Measurements from ENCODE around the gene DPH3. TPM values are rescaled to one million over a fixed set of nuclear protein-coding genes. Genes with fewer than 3 reads are reported as not detected.

Gene DPH3
- total RNA-seq, 4 donors from 2014 or later, result 17.8 to 33.8 (median 24.3) TPM

DNA sequence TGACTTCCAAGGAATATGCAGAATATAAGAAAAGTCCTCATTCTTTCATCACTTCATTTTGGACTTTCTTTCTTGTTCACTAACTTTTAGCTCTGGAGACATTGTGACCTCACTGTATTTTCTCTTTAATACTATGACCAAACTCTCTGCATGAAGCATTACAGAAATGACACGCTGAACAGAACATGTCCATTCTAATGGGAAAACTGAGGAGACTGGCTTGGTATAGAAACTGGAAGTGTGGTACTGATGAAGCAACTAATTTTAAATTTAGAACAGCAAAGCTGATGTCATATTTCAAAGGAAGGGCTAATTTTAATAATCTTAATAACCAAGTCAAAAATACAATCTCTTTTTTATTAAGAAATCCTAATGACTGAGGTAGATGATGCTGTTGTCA is 4.7 kb downstream of the DPH3 start:
- Histone ChIP-seq H3K4me1 (peaks cover 0 to 19% (median 0%) of the 10 kb centered on the region in 4 donors), H3K9me3 (no peaks in the 10 kb centered on the region), H3K36me3 (peaks cover 0 to 23% (median 0%) of the 10 kb centered on the region in 3 donors), H3K27ac (no peak overlapping the region), H3K4me3 (no peak overlapping the region), H3K27me3 (no peaks in the 10 kb centered on the region)
- no peak for TF ChIP-seq POLR2A (IDR thresholded peaks at IDR 0.05)
- DNase-seq, result no peak

DNA sequence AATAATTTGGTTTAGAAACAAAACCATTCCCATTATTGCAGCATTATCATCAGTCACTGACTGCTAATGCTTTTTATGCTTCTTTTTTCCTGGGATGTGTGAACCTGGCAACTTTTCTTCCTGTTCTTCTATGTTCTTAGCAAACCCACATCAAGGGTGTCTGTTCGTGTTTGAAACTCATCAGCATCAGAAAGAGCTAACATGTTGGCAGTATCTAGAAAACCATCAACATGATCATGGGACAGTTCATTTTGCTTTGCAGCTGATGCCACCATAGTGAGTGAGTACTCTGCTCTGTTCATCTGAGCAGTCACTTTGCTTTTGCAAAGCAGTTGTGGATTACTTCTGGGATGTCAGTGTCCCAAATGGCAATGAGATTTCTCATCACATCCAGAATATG is 5.9 kb downstream of the DPH3 start:
- Histone ChIP-seq H3K27ac (no peak overlapping the region), H3K36me3 (peaks cover 0 to 23% (median 0%) of the 10 kb centered on the region in 3 donors), H3K4me3 (no peak overlapping the region), H3K27me3 (no peaks in the 10 kb centered on the region), H3K4me1 (peaks cover 0 to 16% (median 0%) of the 10 kb centered on the region in 4 donors), H3K9me3 (no peaks in the 10 kb centered on the region)
- DNase-seq, result no peak
- TF ChIP-seq POLR2A (IDR thresholded peaks at IDR 0.05), result no peak
- TF ChIP-seq, protein P1, sequence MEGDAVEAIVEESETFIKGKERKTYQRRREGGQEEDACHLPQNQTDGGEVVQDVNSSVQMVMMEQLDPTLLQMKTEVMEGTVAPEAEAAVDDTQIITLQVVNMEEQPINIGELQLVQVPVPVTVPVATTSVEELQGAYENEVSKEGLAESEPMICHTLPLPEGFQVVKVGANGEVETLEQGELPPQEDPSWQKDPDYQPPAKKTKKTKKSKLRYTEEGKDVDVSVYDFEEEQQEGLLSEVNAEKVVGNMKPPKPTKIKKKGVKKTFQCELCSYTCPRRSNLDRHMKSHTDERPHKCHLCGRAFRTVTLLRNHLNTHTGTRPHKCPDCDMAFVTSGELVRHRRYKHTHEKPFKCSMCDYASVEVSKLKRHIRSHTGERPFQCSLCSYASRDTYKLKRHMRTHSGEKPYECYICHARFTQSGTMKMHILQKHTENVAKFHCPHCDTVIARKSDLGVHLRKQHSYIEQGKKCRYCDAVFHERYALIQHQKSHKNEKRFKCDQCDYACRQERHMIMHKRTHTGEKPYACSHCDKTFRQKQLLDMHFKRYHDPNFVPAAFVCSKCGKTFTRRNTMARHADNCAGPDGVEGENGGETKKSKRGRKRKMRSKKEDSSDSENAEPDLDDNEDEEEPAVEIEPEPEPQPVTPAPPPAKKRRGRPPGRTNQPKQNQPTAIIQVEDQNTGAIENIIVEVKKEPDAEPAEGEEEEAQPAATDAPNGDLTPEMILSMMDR (IDR thresholded peaks at IDR 0.05), result no peak

DNA sequence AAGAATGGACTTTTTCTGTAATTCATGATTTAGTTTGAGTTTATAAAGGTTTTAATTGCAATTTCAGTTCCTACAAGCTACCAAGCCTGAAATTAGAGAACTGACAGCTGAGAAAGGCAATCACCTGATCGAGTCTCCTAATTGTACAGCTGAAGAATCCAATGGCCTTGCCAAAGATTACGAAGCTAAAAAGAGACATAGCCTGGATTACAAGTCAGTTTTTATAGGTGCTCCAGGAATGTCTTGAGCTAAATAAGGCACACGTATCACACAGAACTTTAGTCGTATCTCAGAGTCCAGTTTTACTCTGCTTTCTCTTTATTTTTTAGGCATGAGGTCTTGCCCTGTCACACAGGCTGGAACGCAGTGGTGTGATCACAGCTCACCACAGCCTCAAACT is 6.6 kb downstream of the DPH3 start:
- DNase-seq, result no peak
- Histone ChIP-seq H3K4me3 (no peak overlapping the region), H3K27ac (no peak overlapping the region), H3K36me3 (peaks cover 0 to 23% (median 0%) of the 10 kb centered on the region in 3 donors), H3K9me3 (no peaks in the 10 kb centered on the region), H3K27me3 (no peaks in the 10 kb centered on the region), H3K4me1 (peaks cover 0 to 14% (median 0%) of the 10 kb centered on the region in 4 donors)
- TF ChIP-seq, protein P1 (IDR thresholded peaks at IDR 0.05), result no peak
- no peak for TF ChIP-seq POLR2A (IDR thresholded peaks at IDR 0.05)

DNA sequence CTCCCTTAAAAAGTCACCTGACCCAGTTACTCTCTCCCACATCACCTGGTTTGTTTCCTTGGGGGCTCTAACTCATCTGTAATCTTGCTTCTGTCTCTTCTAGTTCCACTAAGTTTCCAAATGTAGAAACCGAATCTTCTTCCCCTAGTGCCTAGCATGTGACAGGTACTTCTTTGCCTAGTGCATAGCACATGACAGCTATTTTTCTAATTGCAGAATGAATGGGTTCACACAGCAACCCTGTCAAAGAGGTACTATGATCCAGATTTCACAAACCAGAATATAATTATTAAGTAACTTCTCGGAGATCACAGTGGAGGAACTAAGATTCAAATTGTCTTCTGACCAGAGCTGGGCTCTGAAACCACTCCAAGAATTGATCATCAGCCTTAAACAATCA is 7.4 kb downstream of the DPH3 start:
- TF ChIP-seq, protein P1 (IDR thresholded peaks at IDR 0.05), result no peak
- no peak for TF ChIP-seq POLR2A (IDR thresholded peaks at IDR 0.05)
- H3K9me3 ChIP-seq, result no peaks in the 10 kb centered on the region

DNA sequence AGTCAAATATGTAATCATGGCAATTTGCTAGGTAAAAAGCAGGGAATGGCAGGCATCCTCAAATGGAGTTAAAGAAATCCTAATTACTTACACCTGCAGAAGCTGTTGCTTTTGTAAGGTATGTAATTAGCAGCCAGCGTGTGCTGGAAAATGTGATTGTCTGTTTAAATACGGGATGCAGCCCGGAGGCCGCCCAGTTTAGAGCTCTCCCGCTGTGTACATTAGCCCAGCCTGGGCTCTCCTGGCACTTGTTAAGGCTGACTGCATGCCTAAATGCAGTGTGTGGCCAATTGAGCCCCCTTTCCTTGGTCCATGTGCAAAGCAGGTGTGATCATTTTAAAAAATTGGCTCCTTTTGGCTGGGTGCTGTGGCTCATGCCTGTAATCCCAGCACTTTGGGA is 9.0 kb downstream of the DPH3 start:
- no peaks in the 10 kb centered on the region for H3K9me3 ChIP-seq
- H3K36me3 ChIP-seq, result peaks cover 0 to 22% (median 0%) of the 10 kb centered on the region in 3 donors
- H3K4me1 ChIP-seq, result peaks cover 0 to 17% (median 0%) of the 10 kb centered on the region in 4 donors
- no peak for DNase-seq
- no peak overlapping the region for H3K4me3 ChIP-seq
- TF ChIP-seq POLR2A (IDR thresholded peaks at IDR 0.05), result no peak
- TF ChIP-seq, protein P1 (IDR thresholded peaks at IDR 0.05), result no peak
- H3K27me3 ChIP-seq, result no peaks in the 10 kb centered on the region
- H3K27ac ChIP-seq, result no peak overlapping the region

More for the DNA sequence above, 7.4 kb downstream of the DPH3 start:
- DNase-seq, result no peak
- H3K4me3 ChIP-seq, result no peak overlapping the region
- H3K36me3 ChIP-seq, result peaks cover 0 to 23% (median 0%) of the 10 kb centered on the region in 3 donors
- peaks cover 0 to 12% (median 0%) of the 10 kb centered on the region in 4 donors for H3K4me1 ChIP-seq
- H3K27ac ChIP-seq, result no peak overlapping the region
- H3K27me3 ChIP-seq, result no peaks in the 10 kb centered on the region

GRCh38 chr3:16255326-16255725 is 9.4 kb downstream of the DPH3 start:
- Histone ChIP-seq H3K27me3 (no peaks in the 10 kb centered on the region), H3K4me1 (peaks cover 0 to 17% (median 0%) of the 10 kb centered on the region in 4 donors), H3K4me3 (no peak overlapping the region), H3K27ac (no peak overlapping the region), H3K36me3 (peaks cover 0 to 18% (median 0%) of the 10 kb centered on the region in 3 donors), H3K9me3 (no peaks in the 10 kb centered on the region)
- TF ChIP-seq, protein P1 (IDR thresholded peaks at IDR 0.05), result no peak
- no peak for TF ChIP-seq POLR2A (IDR thresholded peaks at IDR 0.05)
- no peak for DNase-seq
